Panc1 (cell line): ENCODE measurements around the gene RASSF8.

Source experiments
- POLR2AphosphoS5 ChIP-seq: IDR thresholded peaks from 2 replicates; pipeline ENCODE4 v1.6.1; 2012; ENCODE audit warnings: mild to moderate bottlenecking, low read depth, low read length, moderate library complexity
- TCF7L2 ChIP-seq: IDR thresholded peaks from 2 replicates; pipeline ENCODE4 v1.6.1; 2011; ENCODE audit warnings: mild to moderate bottlenecking, low read depth, low read length, inconsistent platforms
- TF ChIP-seq, protein P1 (sequence below), 2 experiments: IDR thresholded peaks; 2 replicates each; pipeline ENCODE4 v1.6.1; 2011 to 2012; ENCODE audit warnings: low read depth in 2 of 2, control low read depth in 1 of 2, low read length in 1 of 2, mild to moderate bottlenecking in 1 of 2, moderate library complexity in 1 of 2; ENCODE audit not compliant: insufficient read depth in 1 of 2

DNA sequence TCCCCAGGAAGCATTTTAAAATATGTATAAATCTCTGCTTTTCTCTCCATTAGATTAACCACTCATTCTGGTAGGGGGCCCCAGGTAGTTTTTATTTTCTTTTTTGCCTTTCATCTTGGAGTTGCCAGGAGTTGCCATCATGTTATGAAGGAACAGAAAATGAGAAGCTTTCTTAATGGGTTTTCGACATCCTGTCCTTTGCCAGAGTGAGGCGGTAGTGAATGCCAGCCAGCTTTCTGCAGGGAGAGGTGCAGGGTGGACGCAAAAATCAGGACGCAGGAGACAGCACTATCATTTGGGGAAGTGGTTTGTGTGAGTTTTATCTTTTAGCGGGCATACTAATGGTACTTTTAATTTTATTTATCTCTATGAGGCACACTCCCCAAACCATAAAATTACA lies 1.7 kb downstream of the RASSF8 start:
- TF ChIP-seq TCF7L2 (no peak), POLR2AphosphoS5 (no peak)
- TF ChIP-seq, protein P1, sequence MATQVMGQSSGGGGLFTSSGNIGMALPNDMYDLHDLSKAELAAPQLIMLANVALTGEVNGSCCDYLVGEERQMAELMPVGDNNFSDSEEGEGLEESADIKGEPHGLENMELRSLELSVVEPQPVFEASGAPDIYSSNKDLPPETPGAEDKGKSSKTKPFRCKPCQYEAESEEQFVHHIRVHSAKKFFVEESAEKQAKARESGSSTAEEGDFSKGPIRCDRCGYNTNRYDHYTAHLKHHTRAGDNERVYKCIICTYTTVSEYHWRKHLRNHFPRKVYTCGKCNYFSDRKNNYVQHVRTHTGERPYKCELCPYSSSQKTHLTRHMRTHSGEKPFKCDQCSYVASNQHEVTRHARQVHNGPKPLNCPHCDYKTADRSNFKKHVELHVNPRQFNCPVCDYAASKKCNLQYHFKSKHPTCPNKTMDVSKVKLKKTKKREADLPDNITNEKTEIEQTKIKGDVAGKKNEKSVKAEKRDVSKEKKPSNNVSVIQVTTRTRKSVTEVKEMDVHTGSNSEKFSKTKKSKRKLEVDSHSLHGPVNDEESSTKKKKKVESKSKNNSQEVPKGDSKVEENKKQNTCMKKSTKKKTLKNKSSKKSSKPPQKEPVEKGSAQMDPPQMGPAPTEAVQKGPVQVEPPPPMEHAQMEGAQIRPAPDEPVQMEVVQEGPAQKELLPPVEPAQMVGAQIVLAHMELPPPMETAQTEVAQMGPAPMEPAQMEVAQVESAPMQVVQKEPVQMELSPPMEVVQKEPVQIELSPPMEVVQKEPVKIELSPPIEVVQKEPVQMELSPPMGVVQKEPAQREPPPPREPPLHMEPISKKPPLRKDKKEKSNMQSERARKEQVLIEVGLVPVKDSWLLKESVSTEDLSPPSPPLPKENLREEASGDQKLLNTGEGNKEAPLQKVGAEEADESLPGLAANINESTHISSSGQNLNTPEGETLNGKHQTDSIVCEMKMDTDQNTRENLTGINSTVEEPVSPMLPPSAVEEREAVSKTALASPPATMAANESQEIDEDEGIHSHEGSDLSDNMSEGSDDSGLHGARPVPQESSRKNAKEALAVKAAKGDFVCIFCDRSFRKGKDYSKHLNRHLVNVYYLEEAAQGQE (IDR thresholded peaks at IDR 0.05; ENCODE audit: insufficient read depth in 1 of 2, low read depth in 2 of 2, low read length in 1 of 2): no peak
